ENCODE data around the gene RIPPLY1.

The RIPPLY1 gene

GRCh38 chrX:106931831-106932491 lies 28.8 kb upstream of the RIPPLY1 start:
- Mint-ChIP-seq H3K4me3 (no peak overlapping the region), H3K9me3 (no peaks in the 10 kb centered on the region), H3K27me3 (peaks cover 8% of the 10 kb centered on the region), H3K4me1 (ENCODE audit: low read depth) (peaks cover 2% of the 10 kb centered on the region), H3K27ac (no peak overlapping the region), H3K36me3 (ENCODE audit: low read depth) (no peaks in the 10 kb centered on the region)
- no peak for DNase-seq

- Mint-ChIP-seq H3K4me3 (no peak overlapping the region), H3K27ac (no peak overlapping the region), H3K9me3 (no peaks in the 10 kb centered on the region), H3K36me3 (ENCODE audit: low read depth) (no peaks in the 10 kb centered on the region), H3K4me1 (ENCODE audit: low read depth) (no peaks in the 10 kb centered on the region), H3K27me3 (peaks cover 4% of the 10 kb centered on the region)
- DNase-seq = no peak
Observed at GRCh38 chrX:106928227-106928626, 25.1 kb upstream of the RIPPLY1 start.

GRCh38 chrX:106927700-106928099 lies 24.6 kb upstream of the RIPPLY1 start:
- no peak overlapping the region for H3K27ac Mint-ChIP-seq
- no peaks in the 10 kb centered on the region for H3K36me3 Mint-ChIP-seq (ENCODE audit: low read depth)
- no peaks in the 10 kb centered on the region for H3K4me1 Mint-ChIP-seq (ENCODE audit: low read depth)
- no peak for DNase-seq
- H3K9me3 Mint-ChIP-seq = no peaks in the 10 kb centered on the region
- peaks cover 3% of the 10 kb centered on the region for H3K27me3 Mint-ChIP-seq
- no peak overlapping the region for H3K4me3 Mint-ChIP-seq

- no peaks in the 10 kb centered on the region for H3K9me3 Mint-ChIP-seq
- no peak for DNase-seq
- H3K4me3 Mint-ChIP-seq = no peak overlapping the region
- H3K27me3 Mint-ChIP-seq = no peaks in the 10 kb centered on the region
- no peaks in the 10 kb centered on the region for H3K36me3 Mint-ChIP-seq (ENCODE audit: low read depth)
- H3K4me1 Mint-ChIP-seq (ENCODE audit: low read depth) = no peaks in the 10 kb centered on the region
- no peak overlapping the region for H3K27ac Mint-ChIP-seq
Observed at GRCh38 chrX:106927023-106927422, 23.9 kb upstream of the RIPPLY1 start.

- H3K27me3 Mint-ChIP-seq = peaks cover 10% of the 10 kb centered on the region
- no peak overlapping the region for H3K27ac Mint-ChIP-seq
- H3K4me1 Mint-ChIP-seq (ENCODE audit: low read depth) = peaks cover 18% of the 10 kb centered on the region
- no peaks in the 10 kb centered on the region for H3K9me3 Mint-ChIP-seq
- H3K4me3 Mint-ChIP-seq = no peak overlapping the region
- DNase-seq = no peak
- H3K36me3 Mint-ChIP-seq (ENCODE audit: low read depth) = no peaks in the 10 kb centered on the region
Observed at GRCh38 chrX:106921637-106922036, 18.5 kb upstream of the RIPPLY1 start.

- DNase-seq = no peak
Observed at GRCh38 chrX:106919932-106920452, 16.9 kb upstream of the RIPPLY1 start, which contains the start of gene CLDN2. Gene CLDN2 (plus strand): TSS chrX:106920402. CDS start chrX:106928229, 7,827 bp downstream.

GRCh38 chrX:106917830-106918500 lies 14.8 kb upstream of the RIPPLY1 start:
- Mint-ChIP-seq H3K4me3 (no peak overlapping the region), H3K36me3 (ENCODE audit: low read depth) (no peaks in the 10 kb centered on the region), H3K27me3 (peaks cover 30% of the 10 kb centered on the region), H3K4me1 (ENCODE audit: low read depth) (peaks cover 19% of the 10 kb centered on the region), H3K27ac (no peak overlapping the region), H3K9me3 (no peaks in the 10 kb centered on the region)
- no peak for DNase-seq

More at GRCh38 chrX:106919932-106920452, 16.9 kb upstream of the RIPPLY1 start, which contains the start of gene CLDN2:
- Mint-ChIP-seq H3K36me3 (ENCODE audit: low read depth) (no peaks in the 10 kb centered on the region), H3K9me3 (no peaks in the 10 kb centered on the region), H3K4me3 (no peak within 1 kb of the TSS), H3K27ac (no peak within 1 kb of the TSS), H3K4me1 (ENCODE audit: low read depth) (peaks cover 19% of the 10 kb centered on the region), H3K27me3 (peaks cover 23% of the 10 kb centered on the region)

GRCh38 chrX:106912864-106913263 lies 9.7 kb upstream of the RIPPLY1 start:
- H3K9me3 Mint-ChIP-seq = no peaks in the 10 kb centered on the region

GRCh38 chrX:106906361-106906760 lies 3.2 kb upstream of the RIPPLY1 start:
- no peak overlapping the region for H3K27ac Mint-ChIP-seq
- no peaks in the 10 kb centered on the region for H3K9me3 Mint-ChIP-seq
- H3K27me3 Mint-ChIP-seq = peaks cover 8% of the 10 kb centered on the region
- no peak for DNase-seq
- H3K36me3 Mint-ChIP-seq (ENCODE audit: low read depth) = no peaks in the 10 kb centered on the region
- H3K4me1 Mint-ChIP-seq (ENCODE audit: low read depth) = no peaks in the 10 kb centered on the region
- H3K4me3 Mint-ChIP-seq = no peak overlapping the region

More at GRCh38 chrX:106912864-106913263, 9.7 kb upstream of the RIPPLY1 start:
- no peaks in the 10 kb centered on the region for H3K36me3 Mint-ChIP-seq (ENCODE audit: low read depth)
- H3K27ac Mint-ChIP-seq = no peak overlapping the region
- peaks cover 12% of the 10 kb centered on the region for H3K4me1 Mint-ChIP-seq (ENCODE audit: low read depth)
- H3K4me3 Mint-ChIP-seq = no peak overlapping the region
- peaks cover 44% of the 10 kb centered on the region for H3K27me3 Mint-ChIP-seq
- no peak for DNase-seq

GRCh38 chrX:106905064-106905708 lies 2.0 kb upstream of the RIPPLY1 start:
- Mint-ChIP-seq H3K36me3 (ENCODE audit: low read depth) (no peaks in the 10 kb centered on the region), H3K9me3 (no peaks in the 10 kb centered on the region), H3K27me3 (peaks cover 7% of the 10 kb centered on the region), H3K4me3 (no peak overlapping the region), H3K4me1 (ENCODE audit: low read depth) (no peaks in the 10 kb centered on the region), H3K27ac (no peak overlapping the region)
- no peak for DNase-seq

GRCh38 chrX:106903856-106904528 lies 851 bp upstream of the RIPPLY1 start:
- H3K4me3 Mint-ChIP-seq = no peak overlapping the region
- H3K27me3 Mint-ChIP-seq = peaks cover 3% of the 10 kb centered on the region
- H3K4me1 Mint-ChIP-seq (ENCODE audit: low read depth) = no peaks in the 10 kb centered on the region
- H3K36me3 Mint-ChIP-seq (ENCODE audit: low read depth) = no peaks in the 10 kb centered on the region
- no peak for DNase-seq
- no peak overlapping the region for H3K27ac Mint-ChIP-seq
- H3K9me3 Mint-ChIP-seq = no peaks in the 10 kb centered on the region

- Mint-ChIP-seq H3K27ac (no peak overlapping the region), H3K4me3 (no peak overlapping the region), H3K4me1 (ENCODE audit: low read depth) (no peaks in the 10 kb centered on the region), H3K27me3 (no peaks in the 10 kb centered on the region), H3K9me3 (no peaks in the 10 kb centered on the region), H3K36me3 (ENCODE audit: low read depth) (no peaks in the 10 kb centered on the region)
- DNase-seq = no peak
Observed at GRCh38 chrX:106902684-106903083, 457 bp downstream of the RIPPLY1 start.

- Mint-ChIP-seq H3K4me1 (ENCODE audit: low read depth) (no peaks in the 10 kb centered on the region), H3K27me3 (peaks cover 5% of the 10 kb centered on the region), H3K4me3 (no peak overlapping the region), H3K9me3 (no peaks in the 10 kb centered on the region), H3K36me3 (ENCODE audit: low read depth) (no peaks in the 10 kb centered on the region), H3K27ac (no peak overlapping the region)
- no peak for DNase-seq
Observed at GRCh38 chrX:106901781-106902219, 1.3 kb downstream of the RIPPLY1 start.

GRCh38 chrX:106901341-106901740 lies 1.8 kb downstream of the RIPPLY1 start:
- no peak overlapping the region for H3K27ac Mint-ChIP-seq
- H3K36me3 Mint-ChIP-seq (ENCODE audit: low read depth) = no peaks in the 10 kb centered on the region
- H3K4me3 Mint-ChIP-seq = no peak overlapping the region
- H3K27me3 Mint-ChIP-seq = peaks cover 7% of the 10 kb centered on the region
- no peaks in the 10 kb centered on the region for H3K9me3 Mint-ChIP-seq
- DNase-seq = no peak
- H3K4me1 Mint-ChIP-seq (ENCODE audit: low read depth) = no peaks in the 10 kb centered on the region
